WTC11 (cell line): Measurements from ENCODE around the gene SEC31B. TPM values are rescaled to one million over a fixed set of nuclear protein-coding genes. Genes with fewer than 3 reads are reported as not detected.
A peak's percentile ranks its signal among the peaks of the same experiment; 100 is the strongest.

ENCODE experiments used
- ARID4B ChIP-seq: sonication (generic); formaldehyde crosslinking; IDR thresholded peaks from 2 replicates; pipeline ENCODE4 v1.8.0; 2023; ENCODE audit warnings: missing genetic modification reagents, mild to moderate bottlenecking, borderline replicate concordance
- CREB1 ChIP-seq: sonication (generic); formaldehyde crosslinking; IDR thresholded peaks from 2 replicates; pipeline ENCODE4 v1.8.0; 2023; ENCODE audit warnings: mild to moderate bottlenecking, missing genetic modification reagents
- E2F4 ChIP-seq: sonication (generic); formaldehyde crosslinking; IDR thresholded peaks from 2 replicates; pipeline ENCODE4 v1.8.1; 2022; ENCODE audit warnings: low read depth, mild to moderate bottlenecking, moderate library complexity, missing genetic modification reagents, borderline replicate concordance
- E2F5 ChIP-seq: sonication (generic); formaldehyde crosslinking; IDR thresholded peaks from 2 replicates; pipeline ENCODE4 v1.8.1; 2022; ENCODE audit warnings: mild to moderate bottlenecking, moderate library complexity, missing genetic modification reagents
- EMX1 ChIP-seq: fragments of 250-450 bp; sonication (Bioruptor Pico); IDR thresholded peaks from 2 replicates; pipeline ENCODE4 v1.8.0; 2021; ENCODE audit warnings: mild to moderate bottlenecking
- FOXJ3 ChIP-seq: sonication (generic); formaldehyde crosslinking; IDR thresholded peaks from 2 replicates; pipeline ENCODE4 v1.9.0; 2021; ENCODE audit warnings: missing genetic modification reagents, mild to moderate bottlenecking, borderline replicate concordance
- FOXK1 ChIP-seq: sonication (generic); formaldehyde crosslinking; IDR thresholded peaks from 2 replicates; pipeline ENCODE4 v1.8.0; 2022; ENCODE audit warnings: mild to moderate bottlenecking, moderate library complexity, missing genetic modification reagents
- GRHL2 ChIP-seq: fragments of 250-450 bp; sonication (Bioruptor Pico); IDR thresholded peaks from 2 replicates; pipeline ENCODE4 v1.8.0; 2022; ENCODE audit warnings: mild to moderate bottlenecking, moderate library complexity; ENCODE audit not compliant: insufficient replicate concordance, severe bottlenecking
- HMGA2 ChIP-seq: fragments of 250-450 bp; sonication (Bioruptor Pico); IDR thresholded peaks from 2 replicates; pipeline ENCODE4 v1.4.0; 2021; ENCODE audit warnings: mild to moderate bottlenecking, moderate library complexity
- JUN ChIP-seq: sonication (generic); formaldehyde crosslinking; IDR thresholded peaks from 2 replicates; pipeline ENCODE4 v1.8.0; 2023; ENCODE audit warnings: mild to moderate bottlenecking, missing genetic modification reagents
- NFATC4 ChIP-seq: fragments of 250-450 bp; sonication (Bioruptor Pico); IDR thresholded peaks from 2 replicates; pipeline ENCODE4 v1.9.0; 2021; ENCODE audit warnings: mild to moderate bottlenecking
- NFYB ChIP-seq: sonication (generic); formaldehyde crosslinking; conservative IDR thresholded peaks from 2 replicates; pipeline ENCODE4 v1.8.0; 2022; ENCODE audit warnings: low read depth, missing genetic modification reagents
- NR2C2 ChIP-seq: sonication (generic); formaldehyde crosslinking; IDR thresholded peaks from 2 replicates; pipeline ENCODE4 v1.8.0; 2022; ENCODE audit warnings: mild to moderate bottlenecking, missing genetic modification reagents
- NR3C1 ChIP-seq: sonication (generic); formaldehyde crosslinking; conservative IDR thresholded peaks from 2 replicates; pipeline ENCODE4 v1.8.1; 2023; ENCODE audit warnings: low read depth, mild to moderate bottlenecking, missing genetic modification reagents
- PREB ChIP-seq: sonication (generic); formaldehyde crosslinking; IDR thresholded peaks from 2 replicates; pipeline ENCODE4 v1.8.1; 2022; ENCODE audit warnings: mild to moderate bottlenecking, missing genetic modification reagents, moderate library complexity, borderline replicate concordance
- RORB ChIP-seq: fragments of 250-450 bp; sonication (Bioruptor Pico); IDR thresholded peaks from 2 replicates; pipeline ENCODE4 v1.9.0; 2021; ENCODE audit warnings: mild to moderate bottlenecking
- SMAD3 ChIP-seq: sonication (generic); formaldehyde crosslinking; IDR thresholded peaks from 2 replicates; pipeline ENCODE4 v1.8.0; 2022; ENCODE audit warnings: missing genetic modification reagents, mild to moderate bottlenecking, borderline replicate concordance
- SOX15 ChIP-seq: fragments of 250-450 bp; sonication (Bioruptor Pico); IDR thresholded peaks from 2 replicates; pipeline ENCODE4 v1.9.0; 2021; ENCODE audit warnings: mild to moderate bottlenecking
- TP53 ChIP-seq: sonication (generic); formaldehyde crosslinking; IDR thresholded peaks from 2 replicates; pipeline ENCODE4 v1.8.1; 2023; ENCODE audit warnings: mild to moderate bottlenecking, missing genetic modification reagents
- ZBTB21 ChIP-seq: sonication (generic); formaldehyde crosslinking; IDR thresholded peaks from 2 replicates; pipeline ENCODE4 v1.8.1; 2023; ENCODE audit warnings: mild to moderate bottlenecking, missing genetic modification reagents, borderline replicate concordance
- ZMAT4 ChIP-seq: fragments of 250-450 bp; sonication (Bioruptor Pico); IDR thresholded peaks from 2 replicates; pipeline ENCODE4 v1.9.0; 2021; ENCODE audit warnings: mild to moderate bottlenecking
- ZNF219 ChIP-seq: sonication (generic); formaldehyde crosslinking; IDR thresholded peaks from 2 replicates; pipeline ENCODE4 v1.8.0; 2023; ENCODE audit warnings: missing genetic modification reagents, mild to moderate bottlenecking, borderline replicate concordance
- ZNF232 ChIP-seq: sonication (generic); formaldehyde crosslinking; IDR thresholded peaks from 2 replicates; pipeline ENCODE4 v1.8.0; 2022; ENCODE audit warnings: mild to moderate bottlenecking, missing genetic modification reagents
- ZNF281 ChIP-seq: sonication (generic); formaldehyde crosslinking; IDR thresholded peaks from 2 replicates; pipeline ENCODE4 v1.8.0; 2023; ENCODE audit warnings: mild to moderate bottlenecking, missing genetic modification reagents
- ZNF317 ChIP-seq: sonication (generic); formaldehyde crosslinking; IDR thresholded peaks from 2 replicates; pipeline ENCODE4 v1.8.1; 2023; ENCODE audit warnings: low read depth, mild to moderate bottlenecking, moderate library complexity, missing genetic modification reagents, borderline replicate concordance
- ZSCAN18 ChIP-seq: fragments of 250-450 bp; sonication (Bioruptor Pico); IDR thresholded peaks from 2 replicates; pipeline ENCODE4 v2.1.2; 2022; ENCODE audit warnings: mild to moderate bottlenecking, moderate library complexity
- total RNA-seq: library from RNA; stranded (reverse); gene quantifications from 3 replicates; pipeline ENCODE4 v1.2.3, GENCODE V29; 2021

Gene SEC31B
- total RNA-seq, 1 experiment from 2014 or later, result 6.7 TPM

- TF ChIP-seq ZNF219 (CRISPR knock-in tag) (no peak), GRHL2 (CRISPR knock-in tag) (no peak), RORB (no peak), NR2C2 (no peak), ZNF317 (no peak), ZNF281 (CRISPR knock-in tag) (no peak), EMX1 (CRISPR knock-in tag) (peak; percentile 75; the same call in 1 of the 2 replicates), E2F5 (peak; percentile 82; the same call in 1 of the 2 replicates), PREB (CRISPR knock-in tag) (no peak), NR3C1 (CRISPR knock-in tag) (0 out of 2 replicates have a peak, but pooled peaks have one; percentile 36), JUN (CRISPR knock-in tag) (peak; percentile 45; the same call in 1 of the 2 replicates), SMAD3 (CRISPR knock-in tag) (peak; percentile 82), SOX15 (CRISPR knock-in tag) (no peak), CREB1 (no peak), ZNF232 (CRISPR knock-in tag) (no peak), E2F4 (peak; percentile 71; the same call in 1 of the 2 replicates), ARID4B (CRISPR knock-in tag) (no peak; the same call in 1 of the 2 replicates), FOXK1 (CRISPR knock-in tag) (peak; percentile 79; the same call in 1 of the 2 replicates), NFYB (CRISPR knock-in tag) (0 out of 2 replicates have a peak, but pooled peaks have one; percentile 24), TP53 (CRISPR knock-in tag) (peak; percentile 71; the same call in 1 of the 2 replicates), HMGA2 (no peak), NFATC4 (CRISPR knock-in tag) (no peak; the same call in 1 of the 2 replicates), ZBTB21 (CRISPR knock-in tag) (0 out of 2 replicates have a peak, but pooled peaks have one; percentile 37), FOXJ3 (CRISPR knock-in tag) (no peak), ZMAT4 (CRISPR knock-in tag) (no peak), ZSCAN18 (no peak)
Measured at GRCh38 chr10:100562008-100562672, 42.5 kb upstream of the SEC31B start (continued).
